Measurements from ENCODE around the gene GIMAP4.

GIMAP4 gene

GRCh38 chr7:150538259-150538658, 28.9 kb upstream of the GIMAP4 start:
- no peak for TF ChIP-seq TSHZ2 (CRISPR knock-in tag; IDR thresholded peaks at IDR 0.05)
- TF ChIP-seq RARB (CRISPR knock-in tag; IDR thresholded peaks at IDR 0.05) = no peak
- TF ChIP-seq OSR1 (CRISPR knock-in tag; IDR thresholded peaks at IDR 0.05) = no peak
- no peak for TF ChIP-seq TOX (CRISPR knock-in tag; IDR thresholded peaks at IDR 0.05; ENCODE audit: borderline replicate concordance)
- TF ChIP-seq ZFP30 (CRISPR knock-in tag; IDR thresholded peaks at IDR 0.05) = no peak
- no peak for TF ChIP-seq PPARA (CRISPR knock-in tag; IDR thresholded peaks at IDR 0.05; ENCODE audit: borderline replicate concordance)
- no peak for TF ChIP-seq CREB5 (CRISPR knock-in tag; IDR thresholded peaks at IDR 0.05; ENCODE audit: low read depth)
- no peak for TF ChIP-seq BACH2 (CRISPR knock-in tag; IDR thresholded peaks at IDR 0.05; ENCODE audit: borderline replicate concordance)
- no peak for TF ChIP-seq CSRNP3 (CRISPR knock-in tag; IDR thresholded peaks at IDR 0.05)
- no peak for TF ChIP-seq PATZ1 (CRISPR knock-in tag; IDR thresholded peaks at IDR 0.05; ENCODE audit: borderline replicate concordance)
- TF ChIP-seq ZNF565 (CRISPR knock-in tag; conservative IDR thresholded peaks at IDR 0.05; ENCODE audit: low read depth) = no peak
- no peak for TF ChIP-seq POU6F1 (CRISPR knock-in tag; IDR thresholded peaks at IDR 0.05; ENCODE audit: borderline replicate concordance, low read depth)
- no peak for ATAC-seq

GRCh38 chr7:150553163-150553562, 14.0 kb upstream of the GIMAP4 start:
- no peak for ATAC-seq
- no peak for TF ChIP-seq POU6F1 (CRISPR knock-in tag; IDR thresholded peaks at IDR 0.05; ENCODE audit: borderline replicate concordance, low read depth)
- no peak for TF ChIP-seq TOX (CRISPR knock-in tag; IDR thresholded peaks at IDR 0.05; ENCODE audit: borderline replicate concordance)
- TF ChIP-seq ZNF8 (CRISPR knock-in tag; IDR thresholded peaks at IDR 0.05) = no peak
- no peak for TF ChIP-seq PPARA (CRISPR knock-in tag; IDR thresholded peaks at IDR 0.05; ENCODE audit: borderline replicate concordance)
- no peak for TF ChIP-seq RARB (CRISPR knock-in tag; IDR thresholded peaks at IDR 0.05)
- TF ChIP-seq CSDC2 (CRISPR knock-in tag; IDR thresholded peaks at IDR 0.05) = no peak
- no peak for TF ChIP-seq BACH2 (CRISPR knock-in tag; IDR thresholded peaks at IDR 0.05; ENCODE audit: borderline replicate concordance)

- ATAC-seq = no peak
- TF ChIP-seq SNAI2 (CRISPR knock-in tag; IDR thresholded peaks at IDR 0.05) (no peak), PATZ1 (CRISPR knock-in tag; IDR thresholded peaks at IDR 0.05; ENCODE audit: borderline replicate concordance) (no peak), ARNTL (CRISPR knock-in tag; IDR thresholded peaks at IDR 0.05; ENCODE audit: borderline replicate concordance, low read depth) (no peak), ZNF565 (CRISPR knock-in tag; conservative IDR thresholded peaks at IDR 0.05; ENCODE audit: low read depth) (no peak), GLIS3 (CRISPR knock-in tag; IDR thresholded peaks at IDR 0.05) (no peak), TOX (CRISPR knock-in tag; IDR thresholded peaks at IDR 0.05; ENCODE audit: borderline replicate concordance) (no peak), CSDC2 (CRISPR knock-in tag; IDR thresholded peaks at IDR 0.05) (no peak), ZNF70 (CRISPR knock-in tag; IDR thresholded peaks at IDR 0.05) (no peak), RARB (CRISPR knock-in tag; IDR thresholded peaks at IDR 0.05) (no peak), OSR1 (CRISPR knock-in tag; IDR thresholded peaks at IDR 0.05) (no peak), ZC3H10 (CRISPR knock-in tag; IDR thresholded peaks at IDR 0.05) (no peak), CSRNP3 (CRISPR knock-in tag; IDR thresholded peaks at IDR 0.05) (no peak), TCF4 (CRISPR knock-in tag; IDR thresholded peaks at IDR 0.05; ENCODE audit: borderline replicate concordance) (no peak), ZNF8 (CRISPR knock-in tag; IDR thresholded peaks at IDR 0.05) (no peak), PPARA (CRISPR knock-in tag; IDR thresholded peaks at IDR 0.05; ENCODE audit: borderline replicate concordance) (no peak)
Measured at GRCh38 chr7:150556521-150557138, 10.6 kb upstream of the GIMAP4 start.
